Colon (tissue), 2 donors: ENCODE data around the gene SAP30.

Source experiments
- FAIRE-seq: peaks from 2 replicates; lab custom pipeline; 2012; peaks lifted over from hg19 to GRCh38; lab: Jason Lieb, UNC
- donor health status: control.
- donor health status: control.

The SAP30 gene

GRCh38 chr4:173415092-173415491 lies 44.3 kb downstream of the SAP30 start:
- no peak for FAIRE-seq

DNA sequence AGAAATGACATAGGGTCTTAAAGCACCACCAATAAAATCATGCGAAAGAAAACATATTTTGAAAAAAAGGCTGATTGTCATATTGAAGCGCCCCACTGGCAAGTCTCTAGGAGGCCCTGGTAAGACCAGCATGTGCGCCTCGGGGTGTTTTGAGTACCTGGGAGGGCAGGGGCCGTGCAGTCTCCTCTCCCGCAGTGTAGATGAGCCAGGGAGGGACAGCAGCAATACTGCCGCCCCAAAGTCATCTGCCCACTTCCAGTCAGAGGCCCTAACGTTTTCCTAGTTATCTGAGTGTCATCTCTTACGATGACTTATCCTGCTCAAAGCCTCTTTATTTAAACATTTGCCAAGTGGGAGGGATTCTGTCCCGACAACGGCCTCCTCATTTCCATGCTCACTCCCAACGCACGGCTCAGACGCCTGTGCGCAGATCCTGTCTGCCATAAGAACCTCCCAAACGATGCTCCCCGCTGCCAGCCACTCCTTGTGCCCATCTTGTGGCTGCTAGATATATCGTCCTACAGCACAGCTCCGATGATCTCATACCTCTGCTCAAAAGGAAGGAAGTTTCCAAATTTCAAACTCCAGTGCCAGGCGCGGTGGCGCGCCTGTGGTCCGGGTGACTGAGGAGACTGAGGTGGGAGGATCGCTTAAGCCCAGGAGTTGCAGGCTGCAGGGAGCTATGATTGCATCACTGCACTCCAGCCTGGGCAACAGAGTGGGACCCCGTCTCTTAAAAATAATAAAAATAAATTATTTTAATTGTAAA lies 45.3 kb downstream of the SAP30 start:
- FAIRE-seq: no peak

DNA sequence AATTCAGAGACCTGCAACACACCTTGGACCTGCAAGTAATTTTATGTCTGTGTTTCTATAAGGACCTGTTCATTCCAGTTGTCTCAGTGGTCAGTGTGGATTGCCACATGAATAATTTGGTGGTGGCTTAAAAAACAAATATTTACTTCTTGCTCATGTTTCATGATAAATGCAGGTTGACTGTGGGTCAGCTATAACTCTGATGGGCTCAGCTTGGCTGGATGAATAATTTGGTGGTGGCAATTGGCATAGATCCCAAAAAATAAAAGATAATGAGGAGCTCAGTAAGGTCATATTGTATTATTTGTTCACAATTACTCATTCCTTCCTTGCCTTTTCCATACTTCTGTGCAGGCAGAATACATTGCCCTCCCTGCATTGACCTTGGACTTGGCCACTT lies 47.1 kb downstream of the SAP30 start:
- FAIRE-seq: no peak

DNA sequence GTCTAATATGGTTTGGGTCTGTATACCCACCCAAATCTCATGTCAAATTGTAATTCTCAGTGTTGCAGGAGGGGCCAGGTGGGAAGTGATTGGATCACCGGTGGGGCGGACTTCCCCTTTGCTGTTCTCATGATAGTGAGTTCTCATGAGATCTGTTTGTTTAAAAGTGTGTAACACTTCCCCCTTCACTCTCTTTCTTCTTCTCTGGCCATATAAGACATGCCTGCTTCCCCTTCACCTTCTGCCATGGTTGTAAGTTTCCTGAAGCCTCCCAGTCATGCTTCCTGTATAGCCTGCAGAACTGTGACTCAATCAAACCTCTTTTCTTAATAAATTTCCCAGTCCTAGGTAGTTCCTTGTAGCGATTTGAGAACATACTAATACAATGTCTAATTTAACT lies 47.9 kb downstream of the SAP30 start:
- no peak for FAIRE-seq

GRCh38 chr4:173420324-173420752 lies 49.6 kb downstream of the SAP30 start:
- no peak for FAIRE-seq

GRCh38 chr4:173420801-173421200 lies 50.0 kb downstream of the SAP30 start:
- FAIRE-seq: no peak

GRCh38 chr4:173424899-173425805 lies 54.4 kb downstream of the SAP30 start:
- FAIRE-seq: no peak

DNA sequence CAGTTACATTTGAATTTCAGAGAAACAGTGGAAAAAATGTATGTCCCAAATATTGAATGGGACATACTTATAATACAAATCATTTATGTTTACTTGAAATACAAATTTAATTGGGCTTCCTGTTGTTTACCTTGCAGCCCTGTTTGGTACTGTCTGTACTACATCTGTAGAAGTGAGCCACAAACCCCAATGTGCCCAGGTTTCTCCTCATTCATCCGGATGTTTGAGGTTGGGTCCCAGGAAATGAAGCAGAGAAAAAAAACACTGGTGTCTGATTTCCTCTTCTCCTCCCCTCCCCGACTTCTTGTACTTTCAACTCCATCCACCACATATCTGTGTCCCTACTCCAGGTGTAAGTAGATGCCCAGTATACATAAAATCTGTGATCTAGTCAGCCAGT lies 55.3 kb downstream of the SAP30 start:
- FAIRE-seq: no peak
